ENCODE results near the gene EPHB2. TPM values are rescaled to one million over a fixed set of nuclear protein-coding genes. Genes with fewer than 3 reads are reported as not detected.
"Not testable (repeated sequence)": the region's sequence is repeated elsewhere in the genome, so short reads cannot be mapped to it uniquely, and the experiment has no call there.

The EPHB2 gene
- total RNA-seq, 4 donors from 2014 or later: 0.08 to 3.4 (median 1.9) TPM

- Histone ChIP-seq H3K27ac (no peak overlapping the region), H3K9me3 (no peaks in the 10 kb centered on the region), H3K36me3 (no peaks in the 10 kb centered on the region), H3K4me3 (no peak overlapping the region), H3K4me1 (no peaks in the 10 kb centered on the region), H3K27me3 (peaks cover 0 to 15% (median 0%) of the 10 kb centered on the region in 4 donors)
- 70 to 74% methylated on average over 13 of the region's 14 CpGs for WGBS, 2 donors
- no peak for DNase-seq
- TF ChIP-seq POLR2A (IDR thresholded peaks at IDR 0.05): no peak
- TF ChIP-seq CTCF (IDR thresholded peaks at IDR 0.05): no peak
- intact Hi-C loops (cut with DNase I): loop anchor here (10.0 kb wide), 1 partner anchor 185 kb away; no protein-coding TSS in a partner anchor
Observed at GRCh38 chr1:22699681-22700520, 10.7 kb upstream of the EPHB2 start.

DNA sequence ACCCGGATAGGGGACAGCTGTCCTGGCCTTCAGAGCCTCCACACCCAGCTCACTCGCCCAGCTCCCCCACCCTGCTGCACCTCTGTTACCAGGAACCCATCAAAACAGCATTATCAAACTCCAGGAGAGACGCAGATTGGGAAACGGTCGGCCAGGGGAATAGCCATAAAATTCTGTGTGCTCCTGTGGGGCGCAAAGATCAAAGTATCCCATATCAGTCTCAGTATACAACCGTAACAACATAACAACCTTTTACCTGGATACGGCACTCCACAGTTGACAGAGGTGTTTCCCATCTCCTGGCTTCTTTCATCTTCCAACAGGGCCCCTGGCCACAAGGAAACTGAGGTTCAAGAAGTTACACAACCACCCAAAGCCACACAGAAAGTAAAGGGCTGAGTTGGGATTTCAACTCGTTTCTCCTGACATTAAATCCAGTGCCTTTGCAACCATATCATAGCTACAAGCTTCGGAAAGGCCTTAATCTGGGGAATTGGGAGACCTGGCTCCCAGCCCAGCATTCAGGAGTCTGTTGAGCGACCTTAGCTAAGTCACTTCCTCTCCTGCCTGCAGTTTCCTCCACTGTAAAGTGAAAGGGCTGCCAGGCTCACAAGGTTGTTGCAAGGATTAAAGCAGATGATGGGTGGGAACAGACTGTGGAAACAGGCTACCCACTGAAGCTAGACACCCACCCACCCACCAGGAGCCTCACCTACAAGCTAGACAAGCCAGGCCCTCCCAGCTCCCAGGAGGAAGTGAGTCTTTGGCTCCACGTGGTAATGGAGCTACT is 8.1 kb upstream of the EPHB2 start:
- WGBS, 2 donors: 53 to 68% methylated on average over 11 to 12 of the region's 12 CpGs
- intact Hi-C loops (cut with DNase I): loop anchor here (10.0 kb wide), 1 partner anchor 182 kb away; no protein-coding TSS in a partner anchor

DNA sequence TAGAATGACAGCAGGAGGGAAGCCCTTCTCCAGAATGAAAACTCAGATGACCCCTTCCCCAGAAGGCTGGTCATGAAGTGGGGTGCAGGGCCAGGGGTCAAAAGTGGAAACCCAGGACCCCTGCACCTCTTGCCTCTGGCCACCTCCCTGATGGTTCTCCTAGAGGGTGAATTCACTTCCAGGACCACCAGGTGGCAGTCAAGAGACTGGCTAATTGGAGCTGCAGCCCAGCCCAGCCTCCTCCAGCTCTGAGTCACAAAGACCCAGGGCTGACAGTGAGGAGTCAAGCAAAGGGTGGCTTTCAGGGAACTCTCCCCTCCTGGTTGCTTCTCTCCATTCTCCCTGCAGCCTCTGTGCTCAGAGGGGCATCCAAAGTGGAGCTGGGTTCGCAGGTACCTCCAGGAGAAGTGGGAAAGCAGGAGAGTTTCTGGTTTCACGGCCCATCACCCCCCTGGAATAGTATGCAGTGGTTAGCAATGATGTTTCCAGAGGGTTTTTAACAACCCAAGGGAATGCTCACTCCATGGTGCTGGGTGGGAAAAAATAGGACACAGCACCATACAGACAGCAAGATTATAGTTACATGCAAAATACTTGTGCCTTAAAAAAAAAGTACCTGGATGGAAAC is 6.1 kb upstream of the EPHB2 start:
- no peak overlapping the region for H3K27ac ChIP-seq
- no peak for TF ChIP-seq POLR2A (IDR thresholded peaks at IDR 0.05)
- peak; percentile 74 to 91 (median 88) for TF ChIP-seq CTCF (IDR thresholded peaks at IDR 0.05)
- DNase-seq: no peak
- H3K9me3 ChIP-seq: no peaks in the 10 kb centered on the region
- H3K4me1 ChIP-seq: peaks cover 0 to under 1% (median 0%) of the 10 kb centered on the region in 3 donors
- intact Hi-C loops (cut with DNase I): loop anchor here (10.0 kb wide), 1 partner anchor 180 kb away; no protein-coding TSS in a partner anchor
- no peak overlapping the region for H3K4me3 ChIP-seq
- H3K36me3 ChIP-seq: no peaks in the 10 kb centered on the region
- H3K27me3 ChIP-seq: peaks cover 0 to 42% (median 0%) of the 10 kb centered on the region in 4 donors
- 80% methylated on average over 1 to 2 of the region's 2 CpGs for WGBS, 2 donors

More for the DNA sequence above, 8.1 kb upstream of the EPHB2 start:
- Histone ChIP-seq H3K27ac (peak overlapping the region in 1 of 4 donors; percentile 2), H3K27me3 (peaks cover 0 to 21% (median 0%) of the 10 kb centered on the region in 4 donors), H3K4me1 (no peaks in the 10 kb centered on the region), H3K36me3 (no peaks in the 10 kb centered on the region), H3K4me3 (no peak overlapping the region), H3K9me3 (no peaks in the 10 kb centered on the region)
- DNase-seq: no peak
- TF ChIP-seq POLR2A (IDR thresholded peaks at IDR 0.05) (no peak), CTCF (IDR thresholded peaks at IDR 0.05) (no peak)

DNA sequence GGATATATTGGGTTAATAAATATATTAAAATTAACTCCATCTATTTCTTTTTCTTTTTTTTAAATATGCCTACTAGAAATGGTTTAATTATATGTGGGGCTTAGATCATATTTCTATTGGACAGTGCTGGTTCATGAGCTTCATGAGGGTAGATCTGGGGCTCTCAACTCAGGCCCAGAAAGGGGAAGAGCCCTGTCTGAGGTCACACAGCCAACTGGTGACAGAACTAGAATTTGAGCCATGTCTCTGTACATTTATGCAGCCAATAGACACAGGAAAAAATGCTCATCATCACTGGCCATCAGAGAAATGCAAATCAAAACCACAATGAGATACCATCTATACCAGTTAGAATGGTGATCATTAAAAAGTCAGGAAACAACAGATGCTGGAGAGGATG is 5.1 kb upstream of the EPHB2 start:
- peaks cover 5 to 9% (median 8%) of the 10 kb centered on the region in 3 donors for H3K4me1 ChIP-seq
- TF ChIP-seq CTCF (IDR thresholded peaks at IDR 0.05) (no peak), POLR2A (IDR thresholded peaks at IDR 0.05) (no peak)
- H3K36me3 ChIP-seq: no peaks in the 10 kb centered on the region
- H3K27ac ChIP-seq: no peak overlapping the region
- intact Hi-C loops (cut with DNase I): loop anchor here (10.0 kb wide), 1 partner anchor 179 kb away; no protein-coding TSS in a partner anchor
- peaks cover 0 to 51% (median 3%) of the 10 kb centered on the region in 4 donors for H3K27me3 ChIP-seq
- H3K9me3 ChIP-seq: no peaks in the 10 kb centered on the region
- no peak for DNase-seq
- H3K4me3 ChIP-seq: no peak overlapping the region

GRCh38 chr1:22706100-22706499 is 4.5 kb upstream of the EPHB2 start:
- DNase-seq, H3K9me3 ChIP-seq, H3K36me3 ChIP-seq, H3K27ac ChIP-seq, H3K4me3 ChIP-seq: not testable (repeated sequence)
- Histone ChIP-seq H3K27me3 (peaks cover 0 to 54% (median 3%) of the 10 kb centered on the region in 4 donors), H3K4me1 (peaks cover 5 to 12% (median 11%) of the 10 kb centered on the region in 3 donors)
- intact Hi-C loops (cut with DNase I): loop anchor here (10.0 kb wide), 1 partner anchor 179 kb away; no protein-coding TSS in a partner anchor
- WGBS, 2 donors: 92 to 94% methylated on average over 4 of the region's 4 CpGs
